Measurements from ENCODE around the gene DENND5A.

Gene DENND5A

GRCh38 chr11:9139628-9140357 is 125.4 kb downstream of the DENND5A start:
- no peak for DNase-seq (ENCODE audit: low read depth in 3 of 3, low spot score in 1 of 3)

GRCh38 chr11:9138612-9139579 is 126.3 kb downstream of the DENND5A start:
- DNase-seq (ENCODE audit: low read depth in 3 of 3, low spot score in 1 of 3): no peak

GRCh38 chr11:9138133-9138453 is 127.1 kb downstream of the DENND5A start:
- no peak for DNase-seq (ENCODE audit: low read depth in 3 of 3, low spot score in 1 of 3)

- DNase-seq (ENCODE audit: low read depth in 3 of 3, low spot score in 1 of 3): peak; percentile 16 to 63 (median 34)
Measured at GRCh38 chr11:9137293-9138132, 127.6 kb downstream of the DENND5A start.

GRCh38 chr11:9136741-9137140 is 128.4 kb downstream of the DENND5A start:
- DNase-seq (ENCODE audit: low read depth in 3 of 3, low spot score in 1 of 3): no peak

GRCh38 chr11:9133956-9134355 is 131.2 kb downstream of the DENND5A start:
- DNase-seq (ENCODE audit: low read depth in 3 of 3, low spot score in 1 of 3): no peak

- no peak for DNase-seq (ENCODE audit: low read depth in 3 of 3, low spot score in 1 of 3)
Measured at GRCh38 chr11:9132203-9132878, 132.8 kb downstream of the DENND5A start.

GRCh38 chr11:9130297-9130696 is 134.9 kb downstream of the DENND5A start:
- DNase-seq (ENCODE audit: low read depth in 3 of 3, low spot score in 1 of 3): no peak

GRCh38 chr11:9126636-9127035 is 138.5 kb downstream of the DENND5A start:
- DNase-seq (ENCODE audit: low read depth in 3 of 3, low spot score in 1 of 3): no peak

GRCh38 chr11:9125185-9125886 is 139.8 kb downstream of the DENND5A start:
- DNase-seq (ENCODE audit: low read depth in 3 of 3, low spot score in 1 of 3): no peak

- DNase-seq (ENCODE audit: low read depth in 3 of 3, low spot score in 1 of 3): no peak
Measured at GRCh38 chr11:9123595-9124304, 141.4 kb downstream of the DENND5A start.

GRCh38 chr11:9121469-9121796 is 143.7 kb downstream of the DENND5A start:
- DNase-seq (ENCODE audit: low read depth in 3 of 3, low spot score in 1 of 3): no peak

GRCh38 chr11:9120664-9121468 is 144.3 kb downstream of the DENND5A start:
- DNase-seq (ENCODE audit: low read depth in 3 of 3, low spot score in 1 of 3): no peak

- DNase-seq (ENCODE audit: low read depth in 3 of 3, low spot score in 1 of 3): no peak
Measured at GRCh38 chr11:9118277-9118676, 146.9 kb downstream of the DENND5A start.

- DNase-seq (ENCODE audit: low read depth in 3 of 3, low spot score in 1 of 3): no peak
Measured at GRCh38 chr11:9112075-9112474, 153.1 kb downstream of the DENND5A start.

- no peak for DNase-seq (ENCODE audit: low read depth in 3 of 3, low spot score in 1 of 3)
Measured at GRCh38 chr11:9109858-9110731, 155.1 kb downstream of the DENND5A start.

GRCh38 chr11:9104580-9104979 is 160.6 kb downstream of the DENND5A start:
- no peak for DNase-seq (ENCODE audit: low read depth in 3 of 3, low spot score in 1 of 3)
